ENCODE data around the gene PRDM15.

DNA sequence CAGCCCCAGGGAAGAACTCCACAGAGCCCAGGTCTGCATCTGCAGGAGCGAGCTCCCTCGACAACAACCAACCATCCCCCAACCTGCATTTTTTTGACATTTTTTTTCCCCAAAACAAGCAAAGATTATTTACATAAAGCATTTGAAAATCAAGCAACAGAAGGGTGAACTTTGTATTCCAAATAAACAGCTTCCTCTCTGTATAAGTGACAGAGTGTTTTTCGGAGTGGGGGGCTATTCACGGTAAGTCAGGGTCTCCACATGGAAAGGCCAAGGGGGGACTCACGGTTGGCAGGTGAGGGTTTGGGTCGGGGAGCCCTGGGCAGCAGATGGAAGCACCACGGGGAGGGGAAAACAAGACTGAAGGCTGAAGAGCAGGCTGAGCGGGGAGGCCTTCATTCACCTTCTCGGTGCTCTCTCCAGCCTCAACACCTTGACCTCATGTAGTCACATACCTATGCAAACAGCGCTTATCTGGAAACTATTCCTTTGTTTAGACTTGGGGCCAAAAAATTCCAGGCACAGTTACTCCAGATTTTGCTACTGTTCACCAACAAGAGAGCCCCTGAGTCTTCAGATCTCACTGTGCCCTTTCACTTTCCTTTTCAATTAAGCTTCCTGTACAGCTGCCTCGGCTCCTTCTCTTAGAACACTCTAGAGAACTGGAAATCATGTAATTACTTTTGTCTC is 47.1 kb upstream of the PRDM15 start:
- TF ChIP-seq, protein P1, sequence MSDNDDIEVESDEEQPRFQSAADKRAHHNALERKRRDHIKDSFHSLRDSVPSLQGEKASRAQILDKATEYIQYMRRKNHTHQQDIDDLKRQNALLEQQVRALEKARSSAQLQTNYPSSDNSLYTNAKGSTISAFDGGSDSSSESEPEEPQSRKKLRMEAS (IDR thresholded peaks at IDR 0.05): no peak
- no peak for TF ChIP-seq POLR2A (IDR thresholded peaks at IDR 0.05; ENCODE audit: borderline replicate concordance, extremely low read depth, insufficient read depth, insufficient read length)
- TF ChIP-seq RAD21 (IDR thresholded peaks at IDR 0.05; ENCODE audit: low read depth): no peak
- TF ChIP-seq, protein P2, sequence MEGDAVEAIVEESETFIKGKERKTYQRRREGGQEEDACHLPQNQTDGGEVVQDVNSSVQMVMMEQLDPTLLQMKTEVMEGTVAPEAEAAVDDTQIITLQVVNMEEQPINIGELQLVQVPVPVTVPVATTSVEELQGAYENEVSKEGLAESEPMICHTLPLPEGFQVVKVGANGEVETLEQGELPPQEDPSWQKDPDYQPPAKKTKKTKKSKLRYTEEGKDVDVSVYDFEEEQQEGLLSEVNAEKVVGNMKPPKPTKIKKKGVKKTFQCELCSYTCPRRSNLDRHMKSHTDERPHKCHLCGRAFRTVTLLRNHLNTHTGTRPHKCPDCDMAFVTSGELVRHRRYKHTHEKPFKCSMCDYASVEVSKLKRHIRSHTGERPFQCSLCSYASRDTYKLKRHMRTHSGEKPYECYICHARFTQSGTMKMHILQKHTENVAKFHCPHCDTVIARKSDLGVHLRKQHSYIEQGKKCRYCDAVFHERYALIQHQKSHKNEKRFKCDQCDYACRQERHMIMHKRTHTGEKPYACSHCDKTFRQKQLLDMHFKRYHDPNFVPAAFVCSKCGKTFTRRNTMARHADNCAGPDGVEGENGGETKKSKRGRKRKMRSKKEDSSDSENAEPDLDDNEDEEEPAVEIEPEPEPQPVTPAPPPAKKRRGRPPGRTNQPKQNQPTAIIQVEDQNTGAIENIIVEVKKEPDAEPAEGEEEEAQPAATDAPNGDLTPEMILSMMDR (IDR thresholded peaks at IDR 0.05 in 2 of 3, conservative IDR thresholded peaks at IDR 0.05 in 1 of 3; ENCODE audit: borderline replicate concordance in 1 of 3, insufficient read depth in 1 of 3, low read depth in 2 of 3, low read length in 2 of 3): no peak
- no peak for TF ChIP-seq EZH2phosphoT487 (IDR thresholded peaks at IDR 0.05; ENCODE audit: borderline replicate concordance)
- no peak for TF ChIP-seq EZH2 (IDR thresholded peaks at IDR 0.05)
- no peak for TF ChIP-seq EGR1 (IDR thresholded peaks at IDR 0.05; ENCODE audit: low read depth)
- no peak for TF ChIP-seq POLR2AphosphoS5 (IDR thresholded peaks at IDR 0.05; ENCODE audit: low read depth, low read length)
- TF ChIP-seq JUND (IDR thresholded peaks at IDR 0.05): no peak
- no peak for TF ChIP-seq ZFX (IDR thresholded peaks at IDR 0.05)
- TF ChIP-seq SP1 (IDR thresholded peaks at IDR 0.05; ENCODE audit: low read depth): no peak
- no peak for TF ChIP-seq CEBPB (IDR thresholded peaks at IDR 0.05; ENCODE audit: low read depth)
- no peak for TF ChIP-seq SIN3A (IDR thresholded peaks at IDR 0.05; ENCODE audit: low read depth)
- TF ChIP-seq TCF7L2 (IDR thresholded peaks at IDR 0.05; ENCODE audit: borderline replicate concordance, extremely low read depth, insufficient read depth, insufficient read length): no peak
